ENCODE measurements around the gene HS3ST4. TPM values are rescaled to one million over a fixed set of nuclear protein-coding genes. Genes with fewer than 3 reads are reported as not detected.

HS3ST4 gene
- total RNA-seq, 1 experiment from 2014 or later = not detected

GRCh38 chr16:26108836-26109505 lies 417.2 kb downstream of the HS3ST4 start:
- ATAC-seq (no peak), DNase-seq (ENCODE audit: low read depth, low spot score) (no peak)
- intact Hi-C loops (cut with micrococcal nuclease) = no loop called here
- no peaks in the 10 kb centered on the region for H3K79me2 ChIP-seq (ENCODE audit: insufficient read depth, low read length)
- no peaks in the 10 kb centered on the region for H3K27me3 ChIP-seq (ENCODE audit: insufficient read depth, low read length)
- RAD21 ChIA-PET (ENCODE audit: low non-redundant PET in 1 of 2, low total read pairs in 2 of 2, uncharacterized antibody in 2 of 2, unreplicated experiment in 2 of 2) = no interaction called here
- H3K4me1 ChIP-seq (ENCODE audit: control insufficient read depth in 1 of 2, insufficient read depth in 2 of 2, low read length in 2 of 2) = no peaks in the 10 kb centered on the region
- TF ChIP-seq CEBPB (IDR thresholded peaks at IDR 0.05; ENCODE audit: low read depth) (no peak), ZFX (IDR thresholded peaks at IDR 0.05) (no peak), ELF1 (IDR thresholded peaks at IDR 0.05; ENCODE audit: borderline replicate concordance, low read depth) (no peak), RAD21 (IDR thresholded peaks at IDR 0.05; ENCODE audit: low read depth) (no peak), ZNF274 (IDR thresholded peaks at IDR 0.05; ENCODE audit: low read depth, low read length) (no peak), SRF (IDR thresholded peaks at IDR 0.05; ENCODE audit: low read depth) (no peak), SIN3A (IDR thresholded peaks at IDR 0.05; ENCODE audit: low read depth) (no peak), CTCF (IDR thresholded peaks at IDR 0.05 in 2 of 3, conservative IDR thresholded peaks at IDR 0.05 in 1 of 3; ENCODE audit: borderline replicate concordance in 1 of 3, insufficient read depth in 1 of 3, low read depth in 2 of 3, low read length in 2 of 3) (no peak), JUND (IDR thresholded peaks at IDR 0.05) (no peak), TCF7L2 (IDR thresholded peaks at IDR 0.05; ENCODE audit: borderline replicate concordance, extremely low read depth, insufficient read depth, insufficient read length) (no peak), SP1 (IDR thresholded peaks at IDR 0.05; ENCODE audit: low read depth) (no peak), FOSL1 (IDR thresholded peaks at IDR 0.05; ENCODE audit: low read depth) (no peak), YY1 (IDR thresholded peaks at IDR 0.05; ENCODE audit: extremely low read depth, insufficient replicate concordance, low read depth, low read length) (no peak), REST (IDR thresholded peaks at IDR 0.05; ENCODE audit: low read depth) (no peak), POLR2A (IDR thresholded peaks at IDR 0.05; ENCODE audit: borderline replicate concordance, extremely low read depth, insufficient read depth, insufficient read length) (no peak)
- TF ChIP-seq, protein P1, sequence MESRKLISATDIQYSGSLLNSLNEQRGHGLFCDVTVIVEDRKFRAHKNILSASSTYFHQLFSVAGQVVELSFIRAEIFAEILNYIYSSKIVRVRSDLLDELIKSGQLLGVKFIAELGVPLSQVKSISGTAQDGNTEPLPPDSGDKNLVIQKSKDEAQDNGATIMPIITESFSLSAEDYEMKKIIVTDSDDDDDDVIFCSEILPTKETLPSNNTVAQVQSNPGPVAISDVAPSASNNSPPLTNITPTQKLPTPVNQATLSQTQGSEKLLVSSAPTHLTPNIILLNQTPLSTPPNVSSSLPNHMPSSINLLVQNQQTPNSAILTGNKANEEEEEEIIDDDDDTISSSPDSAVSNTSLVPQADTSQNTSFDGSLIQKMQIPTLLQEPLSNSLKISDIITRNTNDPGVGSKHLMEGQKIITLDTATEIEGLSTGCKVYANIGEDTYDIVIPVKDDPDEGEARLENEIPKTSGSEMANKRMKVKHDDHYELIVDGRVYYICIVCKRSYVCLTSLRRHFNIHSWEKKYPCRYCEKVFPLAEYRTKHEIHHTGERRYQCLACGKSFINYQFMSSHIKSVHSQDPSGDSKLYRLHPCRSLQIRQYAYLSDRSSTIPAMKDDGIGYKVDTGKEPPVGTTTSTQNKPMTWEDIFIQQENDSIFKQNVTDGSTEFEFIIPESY (IDR thresholded peaks at IDR 0.05; ENCODE audit: extremely low read depth, insufficient replicate concordance, low read length) = no peak
- TF ChIP-seq, protein P2, sequence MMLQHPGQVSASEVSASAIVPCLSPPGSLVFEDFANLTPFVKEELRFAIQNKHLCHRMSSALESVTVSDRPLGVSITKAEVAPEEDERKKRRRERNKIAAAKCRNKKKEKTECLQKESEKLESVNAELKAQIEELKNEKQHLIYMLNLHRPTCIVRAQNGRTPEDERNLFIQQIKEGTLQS (IDR thresholded peaks at IDR 0.05) = no peak
- H4K20me1 ChIP-seq (ENCODE audit: insufficient read depth) = no peaks in the 10 kb centered on the region
- POLR2A ChIA-PET = no interaction called here
- no peak overlapping the region for H3K9ac ChIP-seq (ENCODE audit: low read length)
- no peak overlapping the region for H3K4me3 ChIP-seq (replicated peaks in 1 of 2; ENCODE audit: low read depth in 1 of 2, low read length in 2 of 2)
- no peak overlapping the region for H3K4me2 ChIP-seq (ENCODE audit: low read length)
- no peak overlapping the region for H2AFZ ChIP-seq (ENCODE audit: low read depth, low read length, poor library complexity, severe bottlenecking)
- no peak overlapping the region for H3K27ac ChIP-seq (ENCODE audit: low read depth, low read length)
- no TSS peak for BruUV-seq (replicated peaks)
- no peaks in the 10 kb centered on the region for H3K36me3 ChIP-seq (ENCODE audit: control insufficient read depth in 1 of 2, insufficient read depth in 2 of 2, low read length in 2 of 2)
- CTCF ChIA-PET = no interaction called here
- H3K9me2 ChIP-seq (ENCODE audit: insufficient read depth) = no peaks in the 10 kb centered on the region
- peaks cover 5 to 14% of the 10 kb centered on the region in 2 experiments; a peak in 2 of 4 replicates for H3K9me3 ChIP-seq (ENCODE audit: control insufficient read depth in 1 of 2, insufficient read depth in 1 of 2, low read depth in 1 of 2, low read length in 2 of 2)

Measured in HCT116 (cell line).